WTC11 (cell line): ENCODE data around the gene BCAS3. TPM values are rescaled to one million over a fixed set of nuclear protein-coding genes. Genes with fewer than 3 reads are reported as not detected.

ENCODE experiments used
- ATAC-seq: fragments of 200-7000 bp; cut with Tn5 transposase; 2 replicates; pipeline ENCODE4 v1.10.0; 2021; ENCODE audit warnings: mild to moderate bottlenecking, moderate library complexity
- CTCF ChIA-PET: fragments of 300-600 bp; sonication (Branson Sonifier 250); formaldehyde crosslinking; loops from one replicate; lab custom pipeline; 2021; ENCODE audit warnings: antibody characterized with exemption; lab: Charles Lee
- POLR2A ChIA-PET: fragments of 350-600 bp; sonication (Branson Sonifier 250); formaldehyde crosslinking; loops from one replicate; lab custom pipeline; 2021; ENCODE audit warnings: antibody characterized with exemption; lab: Charles Lee
- DNase-seq: peaks from one replicate; pipeline ENCODE4 v3.0.0; 2021; ENCODE audit warnings: low spot score
- H3K27ac Mint-ChIP-seq: 2 replicates; pipeline ENCODE4 v1.8.0; 2021; ENCODE audit warnings: mixed read lengths
- H3K27me3 Mint-ChIP-seq: 2 replicates; pipeline ENCODE4 v1.8.0; 2021; ENCODE audit warnings: low read depth, mild to moderate bottlenecking, moderate library complexity, mixed read lengths
- H3K36me3 Mint-ChIP-seq: 2 replicates; pipeline ENCODE4 v1.8.0; 2021; ENCODE audit warnings: mixed read lengths
- H3K4me1 Mint-ChIP-seq: 2 replicates; pipeline ENCODE4 v1.8.0; 2022; ENCODE audit warnings: mixed read lengths
- H3K4me3 Mint-ChIP-seq: 2 replicates; pipeline ENCODE4 v1.8.0; 2021; ENCODE audit warnings: mild to moderate bottlenecking, moderate library complexity, mixed read lengths
- H3K9me3 Mint-ChIP-seq: 2 replicates; pipeline ENCODE4 v1.8.0; 2021; ENCODE audit warnings: mixed read lengths
- ATF1 ChIP-seq: sonication (generic); formaldehyde crosslinking; IDR thresholded peaks from 2 replicates; pipeline ENCODE4 v1.8.1; 2023; ENCODE audit warnings: mild to moderate bottlenecking, moderate library complexity, missing genetic modification reagents
- ATF2 ChIP-seq: sonication (generic); formaldehyde crosslinking; IDR thresholded peaks from 2 replicates; pipeline ENCODE4 v1.8.1; 2022; ENCODE audit warnings: low read depth, missing genetic modification reagents, borderline replicate concordance
- CDX4 ChIP-seq: fragments of 250-450 bp; sonication (Bioruptor Pico); IDR thresholded peaks from 2 replicates; pipeline ENCODE4 v1.9.0; 2021; ENCODE audit warnings: moderate library complexity, mild to moderate bottlenecking, inconsistent platforms, borderline replicate concordance
- CTCF ChIP-seq: fragments of 200-600 bp; IDR thresholded peaks from 2 replicates; pipeline ENCODE4 v1.8.0; 2022; ENCODE audit warnings: antibody characterized with exemption
- E2F5 ChIP-seq: sonication (generic); formaldehyde crosslinking; IDR thresholded peaks from 2 replicates; pipeline ENCODE4 v1.8.1; 2022; ENCODE audit warnings: mild to moderate bottlenecking, moderate library complexity, missing genetic modification reagents
- FOXJ3 ChIP-seq: sonication (generic); formaldehyde crosslinking; IDR thresholded peaks from 2 replicates; pipeline ENCODE4 v1.9.0; 2021; ENCODE audit warnings: missing genetic modification reagents, mild to moderate bottlenecking, borderline replicate concordance
- FOXK1 ChIP-seq: sonication (generic); formaldehyde crosslinking; IDR thresholded peaks from 2 replicates; pipeline ENCODE4 v1.8.0; 2022; ENCODE audit warnings: mild to moderate bottlenecking, moderate library complexity, missing genetic modification reagents
- FOXP1 ChIP-seq: sonication (generic); formaldehyde crosslinking; IDR thresholded peaks from 2 replicates; pipeline ENCODE4 v1.8.0; 2022; ENCODE audit warnings: missing genetic modification reagents, mild to moderate bottlenecking, moderate library complexity, borderline replicate concordance
- GRHL2 ChIP-seq: fragments of 250-450 bp; sonication (Bioruptor Pico); IDR thresholded peaks from 2 replicates; pipeline ENCODE4 v1.8.0; 2022; ENCODE audit warnings: mild to moderate bottlenecking, moderate library complexity; ENCODE audit not compliant: insufficient replicate concordance, severe bottlenecking
- JUN ChIP-seq: sonication (generic); formaldehyde crosslinking; IDR thresholded peaks from 2 replicates; pipeline ENCODE4 v1.8.0; 2023; ENCODE audit warnings: mild to moderate bottlenecking, missing genetic modification reagents
- KAT7 ChIP-seq: sonication (generic); formaldehyde crosslinking; IDR thresholded peaks from 2 replicates; pipeline ENCODE4 v1.8.1; 2023; ENCODE audit warnings: missing genetic modification reagents, mild to moderate bottlenecking, borderline replicate concordance
- MXD4 ChIP-seq: fragments of 250-450 bp; sonication (Bioruptor Pico); IDR thresholded peaks from 2 replicates; pipeline ENCODE4 v1.8.0; 2021; ENCODE audit warnings: mild to moderate bottlenecking, moderate library complexity, borderline replicate concordance
- NFATC4 ChIP-seq: fragments of 250-450 bp; sonication (Bioruptor Pico); IDR thresholded peaks from 2 replicates; pipeline ENCODE4 v1.9.0; 2021; ENCODE audit warnings: mild to moderate bottlenecking
- NR3C1 ChIP-seq: sonication (generic); formaldehyde crosslinking; conservative IDR thresholded peaks from 2 replicates; pipeline ENCODE4 v1.8.1; 2023; ENCODE audit warnings: low read depth, mild to moderate bottlenecking, missing genetic modification reagents
- SP1 ChIP-seq: sonication (generic); formaldehyde crosslinking; conservative IDR thresholded peaks from 2 replicates; pipeline ENCODE4 v1.8.1; 2022; ENCODE audit warnings: missing genetic modification reagents
- TCF7 ChIP-seq: sonication (generic); formaldehyde crosslinking; IDR thresholded peaks from 2 replicates; pipeline ENCODE4 v1.8.0; 2022; ENCODE audit warnings: mild to moderate bottlenecking, low read depth, missing genetic modification reagents, moderate library complexity
- TEAD1 ChIP-seq: sonication (generic); formaldehyde crosslinking; IDR thresholded peaks from 2 replicates; pipeline ENCODE4 v1.8.0; 2022; ENCODE audit warnings: mild to moderate bottlenecking, missing genetic modification reagents
- TP53 ChIP-seq: sonication (generic); formaldehyde crosslinking; IDR thresholded peaks from 2 replicates; pipeline ENCODE4 v1.8.1; 2023; ENCODE audit warnings: mild to moderate bottlenecking, missing genetic modification reagents
- ZNF281 ChIP-seq: sonication (generic); formaldehyde crosslinking; IDR thresholded peaks from 2 replicates; pipeline ENCODE4 v1.8.0; 2023; ENCODE audit warnings: mild to moderate bottlenecking, missing genetic modification reagents
- total RNA-seq: library from RNA; stranded (reverse); gene quantifications from 3 replicates; pipeline ENCODE4 v1.2.3, GENCODE V29; 2021

The BCAS3 gene
- total RNA-seq, 1 experiment from 2014 or later = 15.5 TPM

- H3K4me3 Mint-ChIP-seq = no peak overlapping the region
- DNase-seq = no peak
- no peaks in the 10 kb centered on the region for H3K36me3 Mint-ChIP-seq
- TF ChIP-seq ATF1 (CRISPR knock-in tag) (no peak), KAT7 (CRISPR knock-in tag) (no peak), NR3C1 (CRISPR knock-in tag) (no peak), TCF7 (CRISPR knock-in tag) (no peak), TP53 (CRISPR knock-in tag) (no peak), FOXJ3 (CRISPR knock-in tag) (no peak), CDX4 (CRISPR knock-in tag) (no peak), ZNF281 (CRISPR knock-in tag) (no peak)
- ChIA-PET POLR2A (interaction anchor here (0.5 kb wide), 1 partner anchor 32 kb away, joined by 3 read pairs; no protein-coding TSS in a partner anchor), CTCF (no interaction called here)
- no peak for ATAC-seq
- peaks cover 19% of the 10 kb centered on the region for H3K4me1 Mint-ChIP-seq
- H3K27ac Mint-ChIP-seq = no peak overlapping the region
- H3K9me3 Mint-ChIP-seq = 0 out of 2 replicates have a peak, but pooled peaks cover 3% of the 10 kb centered on the region
- H3K27me3 Mint-ChIP-seq = no peaks in the 10 kb centered on the region
Observed at GRCh38 chr17:61202564-61202963, 524.9 kb downstream of the BCAS3 start.

GRCh38 chr17:61203671-61204131 is 526.0 kb downstream of the BCAS3 start:
- TF ChIP-seq NFATC4 (CRISPR knock-in tag) = no peak
- TF ChIP-seq FOXP1 = no peak
- no peak for TF ChIP-seq CTCF
- no peak for TF ChIP-seq TEAD1 (CRISPR knock-in tag)
- TF ChIP-seq GRHL2 = no peak
- no peak for TF ChIP-seq E2F5 (CRISPR knock-in tag)
- no peak for TF ChIP-seq ATF2 (CRISPR knock-in tag)
- TF ChIP-seq SP1 (CRISPR knock-in tag) = no peak
- no peak for TF ChIP-seq MXD4
- no peak for TF ChIP-seq JUN (CRISPR knock-in tag)
- no peak for TF ChIP-seq FOXK1
- Mint-ChIP-seq H3K4me3 (no peak overlapping the region), H3K27ac (peak overlapping the region; percentile 87), H3K27me3 (no peaks in the 10 kb centered on the region), H3K4me1 (peaks cover 26% of the 10 kb centered on the region), H3K9me3 (0 out of 2 replicates have a peak, but pooled peaks cover 3% of the 10 kb centered on the region), H3K36me3 (no peaks in the 10 kb centered on the region)
- DNase-seq = no peak
- ChIA-PET POLR2A (no interaction called here), CTCF (interaction anchor here (0.7 to 1.2 kb wide), 2 partner anchors 14 to 155 kb away, joined by 3 to 4 read pairs; no protein-coding TSS in a partner anchor)
- peak; percentile 69 for ATAC-seq
